NCI-H1417 (cell line): Measurements from ENCODE around the gene SLC29A1.

Source experiments
- DNase-seq, 3 experiments: peaks; one replicate each; lab custom pipeline; 2025; lab: John Stamatoyannopoulos, UW

SLC29A1 gene

GRCh38 chr6:44237021-44237812 is 13.8 kb downstream of the SLC29A1 start:
- DNase-seq, result peak; percentile 73 to 86 (median 78)

DNA sequence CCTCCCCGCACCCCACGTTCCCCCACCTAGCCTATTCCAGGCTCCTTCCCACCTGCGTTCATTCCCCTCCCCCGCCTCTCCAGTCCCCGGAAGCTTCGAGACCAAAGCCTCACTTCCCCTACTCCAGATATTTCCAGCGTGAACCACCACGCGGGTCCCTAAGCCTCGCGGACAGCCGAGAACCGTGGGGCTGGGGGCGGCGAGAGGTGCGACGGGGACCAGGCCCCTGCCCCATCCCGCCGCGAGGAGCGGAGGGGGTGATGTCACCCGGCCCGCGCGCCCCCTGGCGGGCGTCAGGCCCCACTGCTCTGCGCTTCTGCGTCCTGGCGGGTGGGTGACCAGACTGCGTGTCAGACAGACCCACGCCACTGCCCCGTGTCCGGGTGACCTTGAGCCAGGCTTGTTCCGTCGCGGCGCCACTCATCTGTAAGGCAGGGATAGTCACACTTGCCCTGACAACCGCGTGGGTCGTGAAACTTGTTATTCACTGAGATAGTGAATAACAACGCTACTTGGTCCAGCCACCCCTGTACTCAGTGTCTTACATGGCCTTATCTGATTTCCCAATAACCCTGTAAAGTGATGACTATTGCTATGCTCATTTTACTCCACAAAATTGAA is 14.5 kb downstream of the SLC29A1 start:
- DNase-seq, result peak; percentile 73 to 79 (median 78)

DNA sequence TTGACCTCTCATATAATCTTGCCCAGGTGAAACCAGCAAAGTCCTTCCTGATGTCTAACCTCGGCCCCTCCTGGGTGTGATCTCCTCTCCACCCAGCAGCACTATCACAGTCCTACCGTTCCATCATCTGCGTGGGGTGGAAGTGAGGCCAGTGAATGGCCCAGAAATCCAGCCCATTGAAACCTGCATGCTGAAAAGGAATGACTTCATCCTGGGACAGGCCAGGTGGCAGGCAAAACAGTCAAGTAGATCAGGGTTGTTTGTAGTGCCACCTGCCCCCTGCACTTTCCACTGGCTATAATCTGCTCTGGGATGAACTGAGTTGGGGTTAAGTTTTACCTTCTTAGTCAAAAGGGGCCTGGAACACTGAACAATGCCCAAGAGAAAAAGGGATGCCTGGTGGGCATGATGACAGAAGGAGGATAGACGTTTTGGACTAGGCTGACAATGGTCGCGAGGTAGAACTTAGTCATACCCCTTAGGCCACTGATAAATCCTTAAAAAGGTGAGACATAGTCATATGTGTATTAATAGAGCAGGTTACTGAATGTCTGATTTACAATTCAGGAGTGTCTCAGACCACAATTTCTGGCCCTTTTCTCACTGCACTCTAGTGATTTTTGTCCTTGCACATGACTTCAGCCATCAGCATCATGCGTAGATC is 15.4 kb downstream of the SLC29A1 start:
- no peak for DNase-seq

- DNase-seq, result no peak
Measured at GRCh38 chr6:44243345-44243744, 19.9 kb downstream of the SLC29A1 start.

DNA sequence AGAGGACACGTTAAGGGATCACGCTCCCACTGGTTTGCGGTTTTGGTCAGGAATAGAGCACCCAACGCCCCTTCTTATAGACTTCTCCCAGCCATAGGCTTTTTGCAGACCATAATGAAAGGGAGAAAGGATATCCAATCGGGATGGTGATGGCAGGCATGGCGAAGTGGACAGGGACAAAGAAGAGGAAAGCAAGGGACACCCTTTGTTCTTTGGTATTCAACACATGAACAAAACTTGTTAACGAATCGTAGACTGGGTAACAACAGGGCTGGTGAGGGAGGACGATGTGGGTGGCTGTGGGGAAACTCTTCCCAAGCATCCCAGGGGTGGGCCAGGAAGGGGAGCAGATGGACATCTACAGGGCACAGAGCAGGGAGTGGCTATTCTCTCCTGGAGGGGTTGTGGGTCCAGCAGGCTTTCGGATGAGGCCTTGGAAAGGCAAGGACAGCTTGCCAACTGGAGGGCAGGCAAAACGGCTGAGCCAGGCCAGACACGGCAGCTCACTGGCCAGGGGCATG is 22.1 kb downstream of the SLC29A1 start:
- DNase-seq, result no peak

DNA sequence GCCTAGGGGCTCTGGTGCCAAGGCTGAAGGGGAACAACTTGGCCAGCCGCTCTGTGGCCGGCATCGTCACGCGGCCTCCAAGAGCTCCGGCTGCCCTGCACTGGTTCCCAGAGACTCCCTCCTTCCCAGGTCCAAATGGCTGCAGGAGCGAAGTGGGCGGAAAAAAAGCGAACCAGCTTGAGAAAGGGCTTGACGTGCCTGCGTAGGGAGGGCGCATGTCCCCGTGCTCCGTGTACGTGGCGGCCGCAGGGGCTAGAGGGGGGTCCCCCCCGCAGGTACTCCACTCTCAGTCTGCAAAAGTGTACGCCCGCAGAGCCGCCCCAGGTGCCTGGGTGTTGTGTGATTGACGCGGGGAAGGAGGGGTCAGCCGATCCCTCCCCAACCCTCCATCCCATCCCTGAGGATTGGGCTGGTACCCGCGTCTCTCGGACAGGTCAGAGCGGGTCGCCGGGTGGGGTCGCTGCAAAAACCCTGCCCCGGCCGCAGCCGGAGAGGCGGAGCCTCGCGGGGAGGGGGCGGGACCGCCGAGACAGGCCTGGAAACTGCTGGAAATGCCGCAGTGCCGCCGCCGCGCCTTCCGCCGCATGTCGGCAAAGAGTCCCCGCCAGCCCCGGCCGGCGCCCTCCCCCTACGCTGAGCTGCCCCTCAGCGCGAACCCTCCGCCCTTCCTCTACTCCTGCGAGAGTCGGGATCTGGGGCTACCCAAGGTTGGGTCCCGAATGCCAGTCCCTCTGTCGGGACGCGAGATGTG is 22.7 kb downstream of the SLC29A1 start:
- peak; percentile 89 to 94 (median 94) for DNase-seq

DNA sequence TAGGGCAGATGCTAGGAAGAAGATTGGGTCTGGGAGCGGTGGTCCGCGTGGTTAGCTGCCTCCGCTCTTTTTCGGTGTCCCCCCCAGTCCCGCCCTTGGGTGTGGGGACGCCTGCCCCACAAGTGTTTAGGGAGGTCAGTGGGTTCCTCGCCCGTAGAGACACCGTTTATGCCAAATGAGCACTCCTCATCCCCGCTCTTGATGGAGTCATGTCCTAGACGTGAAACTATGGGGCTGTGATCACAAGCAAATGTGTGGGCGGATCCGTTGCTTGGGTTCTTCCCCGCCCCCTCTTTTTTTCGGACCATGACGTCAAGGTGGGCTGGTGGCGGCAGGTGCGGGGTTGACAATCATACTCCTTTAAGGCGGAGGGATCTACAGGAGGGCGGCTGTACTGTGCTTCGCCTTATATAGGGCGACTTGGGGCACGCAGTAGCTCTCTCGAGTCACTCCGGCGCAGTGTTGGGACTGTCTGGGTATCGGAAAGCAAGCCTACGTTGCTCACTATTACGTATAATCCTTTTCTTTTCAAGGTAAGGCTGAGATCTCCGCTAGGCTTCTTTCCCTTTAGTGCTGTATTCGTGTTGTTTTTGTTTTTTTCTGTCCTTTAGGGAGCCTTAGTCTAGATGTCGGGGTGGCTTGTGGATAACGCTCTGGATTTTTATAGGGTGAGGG is 23.4 kb downstream of the SLC29A1 start, which contains the start of gene HSP90AB1:
HSP90AB1 (plus strand) TSS at position 439 of the 675 bp plus-strand sequence. CDS start 1,529 bp downstream, outside the sequence.
- DNase-seq, result peak; percentile 92 to 97 (median 97)

- peak in 2 of 3 experiments; percentile 62 to 72 for DNase-seq
Measured at GRCh38 chr6:44247338-44248302, 24.2 kb downstream of the SLC29A1 start.

DNA sequence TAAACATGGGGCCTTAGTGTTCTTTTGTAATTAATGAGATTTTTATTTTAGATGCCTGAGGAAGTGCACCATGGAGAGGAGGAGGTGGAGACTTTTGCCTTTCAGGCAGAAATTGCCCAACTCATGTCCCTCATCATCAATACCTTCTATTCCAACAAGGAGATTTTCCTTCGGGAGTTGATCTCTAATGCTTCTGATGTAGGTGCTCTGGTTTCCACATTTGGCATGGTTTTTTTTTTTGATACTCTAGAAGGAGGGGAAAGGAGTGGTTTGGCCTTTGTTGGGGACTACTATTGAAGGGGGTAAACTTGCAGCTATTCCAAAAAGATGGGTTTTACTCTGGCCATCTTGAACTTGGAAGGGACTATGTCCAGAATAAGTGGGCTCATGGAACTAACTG is 25.2 kb downstream of the SLC29A1 start:
- no peak for DNase-seq

DNA sequence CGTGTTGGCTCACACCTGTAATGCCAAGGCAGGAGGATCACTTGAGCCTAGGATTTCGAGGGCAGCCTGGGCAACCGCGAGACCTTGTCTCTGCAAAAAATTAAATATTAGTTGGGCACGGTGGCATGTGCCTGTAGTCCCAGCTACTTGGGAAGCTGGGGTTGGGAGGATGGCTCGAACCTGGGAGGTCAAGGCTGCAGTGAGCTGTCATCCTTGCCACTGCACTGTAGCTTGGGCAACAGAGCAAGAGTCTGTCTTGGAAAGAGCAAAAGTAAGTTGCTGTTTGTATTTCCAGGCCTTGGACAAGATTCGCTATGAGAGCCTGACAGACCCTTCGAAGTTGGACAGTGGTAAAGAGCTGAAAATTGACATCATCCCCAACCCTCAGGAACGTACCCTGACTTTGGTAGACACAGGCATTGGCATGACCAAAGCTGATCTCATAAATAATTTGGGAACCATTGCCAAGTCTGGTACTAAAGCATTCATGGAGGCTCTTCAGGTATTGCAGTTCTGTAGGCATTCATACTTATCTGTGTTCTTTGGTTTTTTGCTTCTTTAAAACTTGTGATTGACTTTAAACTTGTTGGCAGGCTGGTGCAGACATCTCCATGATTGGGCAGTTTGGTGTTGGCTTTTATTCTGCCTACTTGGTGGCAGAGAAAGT is 25.8 kb downstream of the SLC29A1 start:
- DNase-seq, result peak in 1 of 3 experiments; percentile 48

GRCh38 chr6:44250067-44250717 is 26.8 kb downstream of the SLC29A1 start:
- DNase-seq, result peak in 1 of 3 experiments; percentile 61

- DNase-seq, result no peak
Measured at GRCh38 chr6:44250718-44251123, 27.3 kb downstream of the SLC29A1 start.

GRCh38 chr6:44251576-44252524 is 28.5 kb downstream of the SLC29A1 start:
- peak in 1 of 3 experiments; percentile 62 for DNase-seq

- peak in 2 of 3 experiments; percentile 26 to 73 for DNase-seq
Measured at GRCh38 chr6:44253307-44254101, 30.1 kb downstream of the SLC29A1 start.

DNA sequence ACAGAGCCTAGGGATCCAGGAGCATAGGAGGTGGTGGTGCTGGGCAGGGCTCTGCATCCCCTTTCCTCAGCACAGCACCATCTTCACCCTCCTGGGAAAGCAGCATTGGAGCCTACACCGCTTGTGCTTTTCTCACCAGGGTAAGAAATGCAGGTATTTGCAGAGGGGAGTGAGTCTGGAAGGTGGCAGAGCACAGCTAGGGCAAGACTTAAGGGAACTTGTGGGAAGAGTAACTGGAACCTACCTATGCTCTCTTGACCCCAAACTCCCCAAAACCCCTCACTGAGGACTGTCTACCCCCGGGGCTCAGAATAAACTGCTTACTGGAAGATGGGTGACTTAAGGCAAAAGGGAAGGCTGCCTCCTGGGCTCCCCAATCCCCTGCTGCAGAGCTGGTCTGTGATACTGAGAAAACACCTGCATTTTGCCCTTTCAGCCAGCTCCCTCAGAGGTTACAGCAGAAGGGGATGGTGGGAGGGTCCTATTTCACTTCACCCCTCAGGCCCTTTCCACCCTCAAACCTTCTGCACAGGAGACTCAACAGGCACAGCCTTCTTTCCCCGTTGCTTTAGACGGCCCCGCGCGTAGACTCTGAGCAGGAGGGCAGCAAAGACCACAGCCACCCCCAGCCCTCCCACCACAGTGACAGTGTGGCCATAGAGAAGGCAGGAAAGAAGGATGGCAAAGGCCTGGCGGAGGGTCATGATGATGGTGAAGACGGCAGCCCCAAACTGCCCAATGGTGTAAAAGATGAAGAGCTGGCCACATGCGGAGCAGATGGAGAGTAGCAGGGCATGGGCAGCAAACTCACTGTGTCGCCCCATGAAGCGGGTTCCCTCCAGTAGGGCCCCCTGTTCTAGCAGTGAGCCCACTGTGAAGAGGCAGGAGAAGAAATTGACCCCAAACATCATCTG is 31.1 kb downstream of the SLC29A1 start:
- no peak for DNase-seq
